WTC11 (cell line): ENCODE data around the gene NUAK2.

Source experiments
- ATF1 ChIP-seq: sonication (generic); formaldehyde crosslinking; IDR thresholded peaks from 2 replicates; pipeline ENCODE4 v1.8.1; 2023; ENCODE audit warnings: mild to moderate bottlenecking, moderate library complexity, missing genetic modification reagents
- ATF2 ChIP-seq: sonication (generic); formaldehyde crosslinking; IDR thresholded peaks from 2 replicates; pipeline ENCODE4 v1.8.1; 2022; ENCODE audit warnings: low read depth, missing genetic modification reagents, borderline replicate concordance
- CREB1 ChIP-seq: sonication (generic); formaldehyde crosslinking; IDR thresholded peaks from 2 replicates; pipeline ENCODE4 v1.8.0; 2023; ENCODE audit warnings: mild to moderate bottlenecking, missing genetic modification reagents
- FOXP1 ChIP-seq: sonication (generic); formaldehyde crosslinking; IDR thresholded peaks from 2 replicates; pipeline ENCODE4 v1.8.0; 2022; ENCODE audit warnings: missing genetic modification reagents, mild to moderate bottlenecking, moderate library complexity, borderline replicate concordance
- SP1 ChIP-seq: sonication (generic); formaldehyde crosslinking; conservative IDR thresholded peaks from 2 replicates; pipeline ENCODE4 v1.8.1; 2022; ENCODE audit warnings: missing genetic modification reagents
- TF ChIP-seq, protein P1 (sequence below): fragments of 200-600 bp; IDR thresholded peaks from 2 replicates; pipeline ENCODE4 v1.8.0; 2022; ENCODE audit warnings: antibody characterized with exemption
- TF ChIP-seq, protein P2 (sequence below): fragments of 250-450 bp; sonication (Bioruptor Pico); IDR thresholded peaks from 2 replicates; pipeline ENCODE4 v1.9.0; 2021; ENCODE audit warnings: mild to moderate bottlenecking
- TF ChIP-seq, protein P3 (sequence below): sonication (generic); formaldehyde crosslinking; IDR thresholded peaks from 2 replicates; pipeline ENCODE4 v1.8.0; 2022; ENCODE audit warnings: missing genetic modification reagents

DNA sequence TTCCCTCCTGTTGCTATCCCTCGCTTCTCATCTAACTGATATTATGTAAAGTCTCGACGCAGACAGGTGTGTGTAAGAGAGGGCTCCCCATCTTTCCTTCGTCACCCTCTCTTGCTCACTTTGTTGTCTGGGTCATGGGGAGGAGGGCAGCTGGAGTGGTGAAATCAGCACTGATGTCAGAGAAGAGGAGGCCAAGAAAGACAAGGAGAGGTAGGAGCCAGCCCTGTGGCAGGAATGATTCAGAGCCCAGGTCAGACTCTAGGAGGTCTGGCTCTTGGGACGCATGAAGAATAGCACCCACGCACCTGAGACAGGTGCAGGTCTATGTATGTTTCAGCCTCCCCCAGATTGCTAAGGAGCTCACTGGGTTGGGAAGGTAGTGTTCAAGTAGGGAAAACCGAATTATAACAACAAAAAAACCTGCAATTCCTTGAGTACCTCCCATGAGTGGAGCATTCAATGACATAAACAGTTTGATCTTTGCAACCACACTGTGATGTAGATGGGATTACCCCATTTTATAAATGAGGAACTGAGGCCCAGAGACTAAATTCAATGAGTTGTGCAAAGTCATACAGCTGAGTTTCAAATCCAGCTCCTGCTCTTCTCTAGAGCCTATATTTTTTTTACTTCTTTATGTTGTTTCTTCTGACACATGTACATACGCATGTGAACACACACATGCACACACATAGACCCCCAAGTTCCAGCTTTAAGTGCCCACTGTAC is 10.4 kb downstream of the NUAK2 start:
- TF ChIP-seq, protein P1, sequence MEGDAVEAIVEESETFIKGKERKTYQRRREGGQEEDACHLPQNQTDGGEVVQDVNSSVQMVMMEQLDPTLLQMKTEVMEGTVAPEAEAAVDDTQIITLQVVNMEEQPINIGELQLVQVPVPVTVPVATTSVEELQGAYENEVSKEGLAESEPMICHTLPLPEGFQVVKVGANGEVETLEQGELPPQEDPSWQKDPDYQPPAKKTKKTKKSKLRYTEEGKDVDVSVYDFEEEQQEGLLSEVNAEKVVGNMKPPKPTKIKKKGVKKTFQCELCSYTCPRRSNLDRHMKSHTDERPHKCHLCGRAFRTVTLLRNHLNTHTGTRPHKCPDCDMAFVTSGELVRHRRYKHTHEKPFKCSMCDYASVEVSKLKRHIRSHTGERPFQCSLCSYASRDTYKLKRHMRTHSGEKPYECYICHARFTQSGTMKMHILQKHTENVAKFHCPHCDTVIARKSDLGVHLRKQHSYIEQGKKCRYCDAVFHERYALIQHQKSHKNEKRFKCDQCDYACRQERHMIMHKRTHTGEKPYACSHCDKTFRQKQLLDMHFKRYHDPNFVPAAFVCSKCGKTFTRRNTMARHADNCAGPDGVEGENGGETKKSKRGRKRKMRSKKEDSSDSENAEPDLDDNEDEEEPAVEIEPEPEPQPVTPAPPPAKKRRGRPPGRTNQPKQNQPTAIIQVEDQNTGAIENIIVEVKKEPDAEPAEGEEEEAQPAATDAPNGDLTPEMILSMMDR, result no peak
- TF ChIP-seq, protein P2, sequence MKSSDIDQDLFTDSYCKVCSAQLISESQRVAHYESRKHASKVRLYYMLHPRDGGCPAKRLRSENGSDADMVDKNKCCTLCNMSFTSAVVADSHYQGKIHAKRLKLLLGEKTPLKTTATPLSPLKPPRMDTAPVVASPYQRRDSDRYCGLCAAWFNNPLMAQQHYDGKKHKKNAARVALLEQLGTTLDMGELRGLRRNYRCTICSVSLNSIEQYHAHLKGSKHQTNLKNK, result no peak
- TF ChIP-seq FOXP1 (CRISPR knock-in tag), result no peak
- TF ChIP-seq ATF2, result no peak
- no peak for TF ChIP-seq ATF1
- TF ChIP-seq, protein P3, sequence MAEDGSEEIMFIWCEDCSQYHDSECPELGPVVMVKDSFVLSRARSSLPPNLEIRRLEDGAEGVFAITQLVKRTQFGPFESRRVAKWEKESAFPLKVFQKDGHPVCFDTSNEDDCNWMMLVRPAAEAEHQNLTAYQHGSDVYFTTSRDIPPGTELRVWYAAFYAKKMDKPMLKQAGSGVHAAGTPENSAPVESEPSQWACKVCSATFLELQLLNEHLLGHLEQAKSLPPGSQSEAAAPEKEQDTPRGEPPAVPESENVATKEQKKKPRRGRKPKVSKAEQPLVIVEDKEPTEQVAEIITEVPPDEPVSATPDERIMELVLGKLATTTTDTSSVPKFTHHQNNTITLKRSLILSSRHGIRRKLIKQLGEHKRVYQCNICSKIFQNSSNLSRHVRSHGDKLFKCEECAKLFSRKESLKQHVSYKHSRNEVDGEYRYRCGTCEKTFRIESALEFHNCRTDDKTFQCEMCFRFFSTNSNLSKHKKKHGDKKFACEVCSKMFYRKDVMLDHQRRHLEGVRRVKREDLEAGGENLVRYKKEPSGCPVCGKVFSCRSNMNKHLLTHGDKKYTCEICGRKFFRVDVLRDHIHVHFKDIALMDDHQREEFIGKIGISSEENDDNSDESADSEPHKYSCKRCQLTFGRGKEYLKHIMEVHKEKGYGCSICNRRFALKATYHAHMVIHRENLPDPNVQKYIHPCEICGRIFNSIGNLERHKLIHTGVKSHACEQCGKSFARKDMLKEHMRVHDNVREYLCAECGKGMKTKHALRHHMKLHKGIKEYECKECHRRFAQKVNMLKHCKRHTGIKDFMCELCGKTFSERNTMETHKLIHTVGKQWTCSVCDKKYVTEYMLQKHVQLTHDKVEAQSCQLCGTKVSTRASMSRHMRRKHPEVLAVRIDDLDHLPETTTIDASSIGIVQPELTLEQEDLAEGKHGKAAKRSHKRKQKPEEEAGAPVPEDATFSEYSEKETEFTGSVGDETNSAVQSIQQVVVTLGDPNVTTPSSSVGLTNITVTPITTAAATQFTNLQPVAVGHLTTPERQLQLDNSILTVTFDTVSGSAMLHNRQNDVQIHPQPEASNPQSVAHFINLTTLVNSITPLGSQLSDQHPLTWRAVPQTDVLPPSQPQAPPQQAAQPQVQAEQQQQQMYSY, result no peak
- no peak for TF ChIP-seq CREB1 (CRISPR knock-in tag)
- no peak for TF ChIP-seq SP1 (CRISPR knock-in tag)
